SKM-1 treated with dmso at 0.1 percent for 144 hours (cell line): ENCODE results near the gene RNF113B.
A peak's percentile ranks its signal among the peaks of the same experiment; 100 is the strongest.

ENCODE experiments used
- DNase-seq: peaks from one replicate; lab custom pipeline; 2025; ENCODE audit not compliant: unreplicated experiment; lab: John Stamatoyannopoulos, UW

Gene RNF113B

GRCh38 chr13:98175043-98175442 is 2.0 kb downstream of the RNF113B start:
- no peak for DNase-seq

GRCh38 chr13:98174307-98174706 is 2.8 kb downstream of the RNF113B start:
- no peak for DNase-seq

- DNase-seq = no peak
Measured at GRCh38 chr13:98173431-98174152, 3.5 kb downstream of the RNF113B start.

- no peak for DNase-seq
Measured at GRCh38 chr13:98172590-98173422, 4.3 kb downstream of the RNF113B start.

GRCh38 chr13:98171900-98172589 is 5.0 kb downstream of the RNF113B start:
- DNase-seq = no peak

- DNase-seq = no peak
Measured at GRCh38 chr13:98169331-98169730, 7.7 kb downstream of the RNF113B start.

GRCh38 chr13:98162935-98163334 is 14.1 kb downstream of the RNF113B start:
- no peak for DNase-seq

- no peak for DNase-seq
Measured at GRCh38 chr13:98158172-98158899, 18.7 kb downstream of the RNF113B start.

- no peak for DNase-seq
Measured at GRCh38 chr13:98157609-98158008, 19.5 kb downstream of the RNF113B start.

- DNase-seq = no peak
Measured at GRCh38 chr13:98157188-98157587, 19.9 kb downstream of the RNF113B start.

GRCh38 chr13:98156259-98156658 is 20.8 kb downstream of the RNF113B start:
- no peak for DNase-seq

- no peak for DNase-seq
Measured at GRCh38 chr13:98155475-98156109, 21.5 kb downstream of the RNF113B start.

- DNase-seq = no peak
Measured at GRCh38 chr13:98150832-98151479, 26.1 kb downstream of the RNF113B start.

- DNase-seq = no peak
Measured at GRCh38 chr13:98147521-98147920, 29.5 kb downstream of the RNF113B start.

GRCh38 chr13:98144801-98145350 is 32.2 kb downstream of the RNF113B start:
- no peak for DNase-seq

GRCh38 chr13:98144027-98144741 is 32.9 kb downstream of the RNF113B start:
- DNase-seq = peak; percentile 18

GRCh38 chr13:98143601-98144026 is 33.5 kb downstream of the RNF113B start:
- DNase-seq = no peak

GRCh38 chr13:98143157-98143553 is 33.9 kb downstream of the RNF113B start:
- DNase-seq = no peak
